GM19455 (cell line): ENCODE results near the gene FOLR3.
"Not testable (repeated sequence)": the region's sequence is repeated elsewhere in the genome, so short reads cannot be mapped to it uniquely, and the experiment has no call there.

Experiments
- ATAC-seq: cut with Tn5 transposase; IDR thresholded peaks from one replicate; pipeline ENCODE4 v1.9.1; 2021; ENCODE audit not compliant: unreplicated experiment

FOLR3 gene

DNA sequence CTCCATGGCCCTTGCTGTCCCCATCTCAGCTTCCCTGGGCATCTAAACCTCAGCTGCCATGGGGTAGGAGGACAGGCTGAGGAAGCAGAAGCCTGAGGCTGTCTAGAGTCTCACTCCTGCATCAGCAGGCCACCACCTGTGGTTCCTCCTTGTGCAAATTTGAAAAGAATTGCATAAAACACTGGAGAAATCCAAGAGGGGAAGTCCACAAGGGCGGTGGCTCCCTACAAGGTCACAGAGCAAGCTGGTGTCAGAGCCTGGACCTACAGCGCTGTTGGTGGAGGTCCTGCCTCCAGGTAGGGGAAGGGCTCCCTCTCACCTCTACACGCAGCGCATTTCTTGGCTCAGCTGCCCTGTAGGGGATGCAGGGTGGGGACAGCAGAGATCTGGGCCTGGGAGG is at the start of gene FOLR3:
FOLR3 (plus strand) TSS at position 253 of the 400 bp plus-strand sequence. CDS start 228 bp downstream, outside the sequence.
- ATAC-seq: not testable (repeated sequence)

DNA sequence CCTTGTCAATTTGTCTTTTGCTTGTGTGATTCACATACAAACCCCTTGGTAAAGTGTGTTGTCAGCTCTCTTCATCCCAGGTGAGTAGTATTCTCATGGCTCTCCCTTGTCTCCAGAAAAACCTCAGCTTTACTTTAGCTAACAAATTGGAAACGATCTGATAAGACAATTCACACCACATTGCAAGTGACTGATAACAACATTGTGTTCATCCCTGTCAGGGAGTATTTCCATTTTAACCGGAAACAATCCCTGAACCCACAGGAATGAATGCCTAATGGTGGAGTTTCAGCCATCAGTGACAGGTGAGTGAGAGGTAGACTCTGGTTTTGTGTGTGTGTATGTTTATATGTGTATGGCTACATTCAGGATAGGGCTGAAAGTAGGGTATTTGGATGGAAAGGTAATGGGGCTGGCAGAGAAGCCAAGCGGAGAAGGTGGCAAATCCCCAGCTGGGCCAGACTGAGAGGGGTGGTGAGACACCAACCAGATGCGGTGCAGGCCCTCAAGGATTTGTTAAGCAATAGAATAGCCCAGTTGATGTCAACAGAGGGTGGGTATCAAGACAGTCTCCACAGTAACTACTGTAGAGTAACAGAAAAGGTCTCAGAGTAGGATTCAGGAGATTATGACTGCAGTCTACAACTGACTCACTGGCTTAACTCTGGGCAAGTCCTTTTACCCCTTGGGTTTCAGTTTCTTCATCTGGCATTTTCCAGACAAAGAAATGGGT is 47.3 kb upstream of the FOLR3 start:
- ATAC-seq: no peak

DNA sequence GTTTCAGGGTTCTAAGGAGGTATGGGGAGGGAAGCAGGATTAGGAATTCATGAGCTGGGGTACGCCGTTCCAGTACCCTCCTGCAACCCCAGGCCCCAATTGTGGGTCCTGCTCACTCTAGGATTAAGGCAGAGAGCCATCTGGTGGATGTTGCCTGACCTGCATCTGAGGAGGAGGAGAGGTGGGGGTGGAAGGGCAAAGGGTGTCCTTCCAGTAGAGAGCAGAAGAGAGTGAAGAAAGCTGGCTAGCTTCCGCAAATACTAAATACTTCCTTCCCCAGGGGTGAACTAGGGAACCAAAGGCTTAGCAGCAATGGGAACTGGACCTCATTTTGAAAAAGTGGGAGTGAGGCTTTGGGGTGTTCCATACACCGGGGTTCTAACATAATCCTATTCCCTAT is 44.2 kb upstream of the FOLR3 start:
- no peak for ATAC-seq

DNA sequence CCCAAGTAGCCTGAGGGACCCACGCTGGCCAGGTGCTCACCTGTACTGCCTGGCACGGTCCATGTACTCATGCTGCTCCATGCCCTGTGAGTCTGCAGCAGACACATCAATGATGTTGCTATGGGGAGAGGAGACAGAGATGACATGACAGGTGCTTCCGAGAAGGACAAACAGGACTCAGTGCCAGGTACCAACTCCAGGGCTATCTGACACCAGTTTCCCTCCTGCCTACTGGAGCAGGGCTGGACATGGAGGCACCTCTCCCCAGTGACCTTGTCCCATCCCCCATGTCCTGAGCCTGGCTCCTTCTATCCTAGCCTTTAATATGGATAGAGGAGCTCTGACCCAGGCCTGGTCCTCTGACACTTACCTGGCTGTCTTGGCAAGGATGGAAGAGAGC is 36.8 kb upstream of the FOLR3 start:
- no peak for ATAC-seq

DNA sequence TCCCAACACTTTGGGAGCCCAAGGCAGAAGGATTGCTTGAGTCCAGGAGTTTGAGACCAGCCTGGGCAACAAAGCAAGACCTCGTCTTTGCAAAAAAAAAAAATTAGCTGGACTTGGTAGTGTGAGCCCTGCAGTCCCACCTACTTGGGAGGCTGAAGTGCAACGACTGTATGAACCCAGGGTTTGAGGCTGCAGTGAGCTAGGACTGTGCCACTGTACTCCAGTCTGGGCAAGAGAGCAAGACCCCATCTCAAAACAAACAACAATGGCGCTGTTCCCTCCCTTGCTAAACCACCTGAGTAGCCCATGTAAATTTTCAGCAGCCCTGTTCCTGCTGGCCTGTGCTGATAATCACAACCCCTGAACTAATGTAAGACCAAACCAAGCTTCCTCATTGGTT is 35.5 kb upstream of the FOLR3 start:
- ATAC-seq: no peak

DNA sequence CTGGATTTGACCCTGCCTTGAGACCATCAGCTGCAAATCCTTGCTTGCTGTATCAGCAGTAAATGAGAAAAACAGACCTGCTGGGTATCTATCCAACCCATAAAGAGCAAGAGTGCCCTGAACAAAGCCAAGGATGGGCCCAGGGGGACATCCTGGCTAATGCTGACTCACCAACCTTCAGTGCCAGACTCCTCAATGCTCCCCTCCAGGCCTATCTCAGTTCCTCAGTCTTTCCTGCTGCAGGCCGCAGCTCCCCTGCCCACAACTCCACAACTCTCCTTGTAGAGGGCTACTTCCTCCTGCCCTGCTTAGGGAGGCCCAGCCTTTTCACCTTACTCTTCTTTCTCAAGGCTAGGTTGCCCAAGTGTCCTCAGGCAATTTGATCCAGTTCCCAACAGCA is 35.1 kb upstream of the FOLR3 start:
- no peak for ATAC-seq

DNA sequence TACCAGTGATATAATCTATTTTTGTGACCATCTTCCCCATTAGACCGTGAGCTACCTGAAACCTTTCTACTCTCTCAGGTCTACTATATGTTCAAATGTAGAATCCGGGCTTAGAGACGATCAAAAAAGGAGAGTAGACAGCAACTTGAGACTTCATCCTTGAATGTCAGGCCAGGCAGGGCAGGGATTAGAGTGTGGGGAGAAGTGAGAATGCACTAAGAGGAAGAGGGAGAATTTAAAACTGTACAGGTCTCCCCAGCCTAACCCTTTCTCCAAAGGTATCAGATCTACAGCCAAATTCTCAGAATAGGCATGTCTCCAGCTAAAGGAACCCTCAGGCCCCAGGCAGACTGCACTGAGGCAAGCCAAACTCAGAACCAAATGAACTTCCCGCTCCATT is 33.4 kb upstream of the FOLR3 start:
- no peak for ATAC-seq

DNA sequence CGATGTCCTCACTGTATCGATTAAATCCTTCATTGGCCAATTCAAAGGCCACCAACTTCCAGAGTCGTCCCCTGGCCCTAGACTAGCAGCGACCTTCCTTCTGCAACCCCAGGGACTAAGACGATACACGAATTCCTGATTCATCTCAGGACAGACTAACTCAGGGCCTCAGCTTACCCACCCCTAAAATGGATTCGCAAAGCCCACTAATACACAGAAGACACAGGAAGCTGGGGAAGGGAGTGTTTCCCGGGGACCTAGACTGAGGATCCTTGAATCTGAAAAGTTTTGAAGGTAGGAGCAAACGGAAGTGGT is 32.9 kb upstream of the FOLR3 start:
- no peak for ATAC-seq

DNA sequence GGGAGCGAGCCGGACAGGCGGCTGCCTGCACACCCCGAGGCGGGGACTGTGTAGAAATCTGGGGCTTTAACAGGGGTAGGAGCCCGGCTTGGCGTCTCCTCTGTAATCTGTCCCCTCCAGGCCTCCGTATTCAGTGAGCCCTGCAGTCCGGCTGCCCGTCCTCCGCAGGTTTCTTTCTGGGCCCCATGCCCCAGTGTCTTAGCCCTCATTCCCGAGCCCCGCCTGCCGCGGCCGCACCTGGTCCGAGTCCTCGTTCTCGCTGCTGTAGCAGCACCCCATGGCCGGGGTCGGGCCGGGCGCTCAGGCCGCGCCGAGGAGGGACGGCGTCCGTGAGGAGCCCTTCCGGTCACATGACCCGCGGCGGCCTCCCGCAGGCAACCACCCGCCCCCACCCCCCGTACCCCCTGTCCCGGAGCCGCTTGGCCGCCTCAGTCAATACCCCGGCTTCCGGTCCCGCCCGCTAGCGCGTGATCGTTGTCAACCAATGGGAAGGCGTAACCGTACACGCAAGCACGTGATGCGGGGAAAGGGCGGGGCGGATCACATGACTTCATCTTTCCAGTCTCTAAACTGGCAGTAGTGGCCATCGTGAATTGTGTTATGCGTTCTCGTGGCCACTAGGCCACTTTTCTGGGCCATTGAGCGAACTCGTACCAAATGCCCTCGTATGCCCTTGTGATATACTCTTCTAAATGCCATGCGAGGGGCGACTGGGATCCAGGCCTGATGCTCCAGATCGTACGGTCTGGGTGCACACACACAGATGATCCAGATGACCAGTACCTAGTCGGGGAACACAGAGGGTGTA is 32.4 kb upstream of the FOLR3 start, which contains the start of gene LAMTOR1:
LAMTOR1 (minus strand) TSS at position 352 of the 808 bp plus-strand sequence; CDS start at position 279, 73 bp downstream.
- ATAC-seq: peak; percentile 74

DNA sequence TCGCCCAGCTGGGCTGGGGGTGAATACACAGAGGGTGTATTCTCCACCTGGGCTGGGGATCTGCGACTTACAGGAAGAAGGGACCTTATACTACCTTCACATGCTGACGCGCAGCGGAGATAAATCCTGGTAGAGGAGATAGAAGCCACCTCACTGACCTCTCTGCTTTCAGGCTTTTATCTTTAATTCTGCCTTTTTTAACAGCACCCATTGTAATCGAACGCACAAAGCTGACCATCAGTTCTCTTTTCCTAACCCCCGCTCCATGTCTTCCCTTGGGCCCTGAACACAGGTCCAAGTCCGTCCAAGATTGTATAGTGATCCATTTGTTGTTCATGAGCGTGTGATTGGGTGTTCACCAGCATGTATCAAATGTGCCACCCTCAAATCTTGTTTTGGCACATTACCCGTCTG is 31.8 kb upstream of the FOLR3 start:
- no peak for ATAC-seq

DNA sequence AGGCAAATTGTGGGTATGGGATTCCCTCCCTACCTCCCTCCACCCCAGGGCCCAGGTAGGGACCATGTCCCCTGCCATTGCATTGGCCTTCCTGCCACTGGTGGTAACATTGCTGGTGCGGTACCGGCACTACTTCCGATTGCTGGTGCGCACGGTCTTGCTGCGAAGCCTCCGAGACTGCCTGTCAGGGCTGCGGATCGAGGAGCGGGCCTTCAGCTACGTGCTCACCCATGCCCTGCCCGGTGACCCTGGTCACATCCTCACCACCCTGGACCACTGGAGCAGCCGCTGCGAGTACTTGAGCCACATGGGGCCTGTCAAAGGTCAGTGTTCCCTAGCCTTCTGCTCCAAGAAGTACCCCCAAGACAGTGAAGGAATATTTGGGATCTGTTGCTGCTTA is 29.6 kb upstream of the FOLR3 start, which contains the start of gene TOMT:
TOMT (plus strand) TSS at position 37 of the 400 bp plus-strand sequence; CDS start at position 65, 28 bp downstream.
- ATAC-seq: no peak

DNA sequence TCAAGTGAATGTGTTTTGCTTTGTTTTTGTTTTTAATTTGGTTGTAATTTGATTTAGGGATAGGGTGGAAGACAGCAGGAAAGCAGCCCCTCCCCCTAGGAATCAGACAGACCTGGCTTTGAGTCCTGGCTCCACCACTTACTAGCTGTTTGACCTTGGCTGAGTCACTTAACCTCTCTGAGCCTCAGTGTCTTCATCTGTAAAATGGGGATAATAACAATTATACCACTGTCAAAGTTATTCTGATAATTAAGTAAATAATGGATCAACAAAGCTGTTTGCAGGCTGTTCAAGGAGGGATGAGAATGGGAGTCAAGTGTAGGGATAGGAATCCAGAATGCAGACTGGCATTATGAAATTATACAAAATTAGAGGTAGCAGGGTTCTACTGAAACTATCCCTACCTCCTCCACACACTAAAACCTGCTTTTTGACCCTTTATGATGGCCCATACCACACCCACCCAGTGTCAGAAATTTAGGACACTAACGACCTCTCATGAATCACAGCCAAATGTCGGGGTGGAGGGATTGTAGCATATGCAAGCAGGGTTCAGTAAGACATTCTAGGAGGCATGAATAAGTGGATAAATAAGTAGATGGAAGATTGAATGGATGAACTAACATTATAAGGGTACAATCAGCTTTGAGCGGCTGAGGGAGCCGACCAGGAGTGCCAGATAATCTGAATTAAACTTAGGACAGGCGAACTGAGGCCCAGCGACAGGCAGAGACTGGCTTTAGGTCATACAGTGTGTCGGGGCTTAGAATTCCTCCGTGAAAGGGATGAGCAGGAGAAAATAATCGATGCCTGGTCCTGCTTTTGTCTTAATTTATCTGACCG is 24.0 kb upstream of the FOLR3 start:
- peak; percentile 2 for ATAC-seq

DNA sequence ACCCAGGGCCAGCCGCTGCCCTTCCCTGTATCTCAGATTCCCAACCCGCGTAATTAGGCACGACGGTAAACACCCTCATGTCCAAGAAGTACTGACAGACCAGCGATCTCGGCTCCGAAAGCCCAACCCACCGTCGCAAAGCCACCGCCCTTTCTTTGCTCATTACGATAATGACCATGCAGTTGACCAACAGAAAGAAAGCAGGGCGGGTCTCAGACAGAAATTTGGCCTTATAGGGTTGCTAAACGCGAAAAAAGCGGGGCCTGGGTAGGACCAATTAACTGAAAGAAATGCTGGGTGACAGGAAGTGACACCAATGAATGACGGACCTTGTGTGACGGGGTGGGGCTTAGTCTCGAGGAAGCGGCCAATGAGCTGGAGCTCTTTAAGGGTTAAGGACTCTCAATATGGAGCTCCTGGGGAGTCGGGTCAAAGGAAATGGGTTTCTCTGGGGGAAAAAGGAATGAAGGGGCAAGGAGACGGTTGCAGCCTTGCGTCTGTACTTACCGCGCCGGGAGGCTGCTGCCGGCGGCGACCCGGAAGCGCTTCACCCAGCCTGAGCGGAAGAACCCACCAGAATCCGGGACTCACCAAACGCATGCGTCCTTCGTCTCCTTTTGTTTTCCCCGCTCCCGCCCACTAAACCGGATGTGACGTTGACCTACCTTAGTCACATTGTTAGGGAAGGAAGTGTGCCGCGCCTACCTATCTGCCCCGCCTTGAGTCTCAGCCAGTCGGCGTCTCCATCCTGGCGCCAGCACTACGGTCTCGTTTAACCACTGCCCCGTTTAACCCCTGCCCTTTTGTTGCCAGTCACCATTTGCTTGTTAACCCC is 23.2 kb upstream of the FOLR3 start, which contains the start of gene ANAPC15:
ANAPC15 (minus strand) TSS at position 553 of the 835 bp plus-strand sequence. CDS start 1,419 bp downstream, outside the sequence.
- ATAC-seq: peak; percentile 85

DNA sequence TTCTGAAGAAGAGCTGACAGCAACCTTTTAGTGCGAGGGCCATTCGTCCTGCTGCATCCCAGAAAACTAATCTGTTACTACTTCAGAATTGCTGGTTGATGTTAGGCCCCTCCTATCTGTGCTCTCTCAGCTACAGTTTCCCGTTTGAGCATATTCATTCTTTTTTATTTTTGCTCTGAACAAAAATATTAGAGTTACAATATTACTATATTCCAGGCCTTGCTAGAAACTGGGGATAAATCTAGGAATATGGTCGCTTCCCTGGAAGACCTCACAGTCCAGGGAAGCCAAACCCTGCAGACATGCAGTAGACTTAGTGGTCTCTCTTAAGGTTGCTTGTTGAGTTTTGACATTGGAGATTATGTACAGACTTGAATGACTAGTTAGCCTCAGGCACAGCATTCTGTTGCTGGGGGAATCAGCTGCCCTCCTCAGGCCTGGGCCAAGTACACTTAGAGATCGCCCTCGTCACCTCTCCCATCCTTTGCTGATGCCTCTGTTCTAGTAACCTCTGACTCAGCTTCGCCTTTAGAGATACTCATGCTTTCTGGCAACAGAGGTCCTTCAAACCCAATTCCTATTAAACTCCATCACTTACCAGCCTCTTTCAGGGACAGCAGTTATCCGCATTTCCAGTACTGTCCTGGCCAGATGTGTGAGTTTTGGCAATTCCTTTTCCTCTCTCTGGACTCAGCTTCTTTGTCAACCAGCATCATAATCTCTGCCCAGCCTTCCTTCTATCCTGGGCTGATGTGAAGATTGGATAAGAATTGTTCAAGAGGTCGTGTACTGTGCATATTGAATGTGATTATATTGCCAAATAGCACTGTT is 22.3 kb upstream of the FOLR3 start:
- ATAC-seq: peak; percentile 1

DNA sequence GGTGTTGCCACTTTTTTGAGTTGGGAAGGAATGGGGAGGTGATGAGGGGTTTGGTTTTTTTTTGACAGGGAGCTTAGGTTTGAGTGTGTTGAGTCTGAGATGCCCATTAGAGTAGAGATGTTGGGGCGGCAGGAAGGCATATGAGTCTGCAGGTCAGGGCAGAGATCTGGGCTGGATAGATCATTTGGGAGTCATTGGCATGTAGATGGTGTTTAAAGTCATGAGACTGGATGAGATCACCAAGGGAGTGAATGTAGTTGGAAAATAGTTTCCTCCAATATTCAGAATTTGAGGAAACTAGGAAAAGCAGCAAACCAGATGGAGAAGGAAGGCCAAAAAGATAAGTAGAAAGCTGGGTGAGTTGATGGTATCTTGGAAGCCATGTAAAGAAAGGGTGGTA is 21.0 kb upstream of the FOLR3 start:
- no peak for ATAC-seq

DNA sequence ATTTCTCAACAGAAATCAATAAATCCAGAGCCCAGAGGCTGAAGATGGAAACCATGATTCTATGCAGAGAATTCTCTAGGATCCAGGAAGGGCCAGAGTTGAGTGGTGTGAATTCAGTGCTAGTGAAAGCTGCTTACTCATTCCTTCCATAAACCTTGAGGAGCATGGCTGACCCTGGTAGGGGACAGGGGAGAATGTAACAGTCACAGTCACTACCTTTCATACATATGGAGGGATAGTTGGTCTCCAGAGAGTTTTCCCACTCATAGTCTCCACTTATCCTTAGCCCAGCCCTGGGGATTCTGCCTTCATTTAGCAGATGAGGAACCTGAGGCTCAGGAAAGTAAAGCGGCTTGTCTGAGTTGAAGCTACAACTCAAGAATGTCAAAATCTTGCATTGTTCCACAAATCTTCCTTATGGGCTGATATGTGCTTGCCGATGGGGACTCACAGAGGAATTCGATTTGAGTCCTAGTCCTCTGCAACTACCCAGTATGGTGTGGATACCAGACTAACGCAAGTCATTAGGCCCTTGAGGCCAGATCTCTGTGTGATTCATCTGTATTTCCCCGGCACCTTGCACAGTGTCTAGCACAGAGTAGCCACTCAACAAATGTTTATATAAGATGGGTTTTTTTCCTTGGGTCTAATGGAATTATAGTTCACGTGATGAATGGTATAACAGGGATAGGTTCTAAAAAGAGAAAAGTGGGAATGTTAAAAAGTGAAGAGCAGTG is 19.3 kb upstream of the FOLR3 start:
- no peak for ATAC-seq

DNA sequence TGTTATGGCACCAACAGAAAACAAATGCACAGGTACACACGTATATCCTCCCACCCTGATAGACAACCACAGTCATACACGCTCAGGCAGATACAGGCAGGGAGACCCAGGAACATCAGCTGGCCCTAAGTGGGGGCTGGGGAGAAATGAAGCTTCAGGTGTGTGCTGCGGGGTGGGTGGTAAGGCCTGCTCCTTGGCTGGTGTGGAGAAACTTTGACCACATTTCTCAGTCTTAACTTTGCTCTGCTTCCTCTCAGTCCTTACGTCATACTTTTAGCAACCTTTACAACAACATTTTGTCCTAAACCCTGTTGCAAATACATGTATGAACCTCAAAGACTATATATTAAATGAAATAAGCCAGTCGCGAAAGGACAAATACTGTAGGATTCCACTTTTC is 16.3 kb upstream of the FOLR3 start:
- ATAC-seq: no peak

DNA sequence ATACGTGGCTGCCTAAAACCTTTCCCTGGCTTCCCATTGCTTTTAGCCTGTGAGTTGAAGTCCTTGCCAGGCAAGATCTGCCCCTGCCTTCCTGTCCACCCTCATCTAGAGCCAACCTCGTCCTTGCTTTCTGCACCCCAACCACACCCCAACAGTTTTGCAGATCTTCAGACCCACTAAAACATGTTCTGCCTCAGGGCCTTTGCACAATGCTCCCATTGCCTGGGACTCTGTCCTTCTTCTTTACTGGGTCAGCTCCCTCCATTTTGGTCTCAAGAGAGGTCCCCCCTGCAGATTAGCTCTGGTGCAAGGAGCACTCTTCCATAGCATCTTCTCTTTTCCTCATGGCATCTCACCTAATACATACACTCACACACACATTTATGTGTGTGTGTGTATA is 14.6 kb upstream of the FOLR3 start:
- no peak for ATAC-seq

DNA sequence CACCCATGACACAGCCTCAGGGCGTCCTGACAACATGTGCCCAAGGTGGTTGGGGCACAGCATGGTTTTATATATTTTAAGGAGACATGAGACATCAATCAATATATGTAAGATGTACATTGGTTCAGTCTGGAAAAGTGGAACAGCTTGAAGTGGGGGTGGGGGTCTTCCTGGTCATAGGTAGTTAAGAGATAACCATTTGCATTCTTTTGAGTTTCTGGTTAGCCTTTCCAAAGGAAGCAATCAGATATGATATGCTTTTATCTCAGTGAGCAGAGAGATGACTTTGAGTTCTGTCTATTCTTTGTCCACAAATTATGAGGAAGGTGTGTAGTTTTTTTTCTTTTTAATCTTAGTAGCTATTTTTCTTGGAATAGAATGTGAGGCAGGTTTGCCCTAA is 12.9 kb upstream of the FOLR3 start:
- no peak for ATAC-seq
